ENCODE results near the gene GVQW3.
A peak's percentile ranks its signal among the peaks of the same experiment; 100 is the strongest.
"Not testable (repeated sequence)": the region's sequence is repeated elsewhere in the genome, so short reads cannot be mapped to it uniquely, and the experiment has no call there.

The GVQW3 gene

DNA sequence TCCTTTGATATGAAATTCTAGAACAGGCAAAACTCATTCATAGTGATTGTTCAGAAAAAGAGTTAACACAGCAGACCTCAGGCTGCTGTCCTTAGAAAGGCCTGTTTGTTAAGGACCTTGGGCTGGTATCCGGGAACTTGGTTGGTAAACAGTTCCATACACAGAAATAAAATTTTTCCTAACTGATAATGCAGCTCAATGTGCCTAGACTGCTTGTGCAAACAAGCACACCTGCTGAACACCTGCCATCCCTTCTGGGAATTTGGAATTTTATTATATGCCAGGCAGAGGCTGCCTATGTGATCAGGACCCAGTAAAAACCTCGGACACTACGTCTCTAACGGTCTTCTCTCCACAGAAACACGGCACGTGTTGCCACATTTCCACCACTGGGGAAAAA is 11.7 kb upstream of the GVQW3 start:
- no peak for TF ChIP-seq ZNF274 (IDR thresholded peaks at IDR 0.05; ENCODE audit: low read depth, low read length)
- no peak overlapping the region for H3K4me3 ChIP-seq (ENCODE audit: low read length)

DNA sequence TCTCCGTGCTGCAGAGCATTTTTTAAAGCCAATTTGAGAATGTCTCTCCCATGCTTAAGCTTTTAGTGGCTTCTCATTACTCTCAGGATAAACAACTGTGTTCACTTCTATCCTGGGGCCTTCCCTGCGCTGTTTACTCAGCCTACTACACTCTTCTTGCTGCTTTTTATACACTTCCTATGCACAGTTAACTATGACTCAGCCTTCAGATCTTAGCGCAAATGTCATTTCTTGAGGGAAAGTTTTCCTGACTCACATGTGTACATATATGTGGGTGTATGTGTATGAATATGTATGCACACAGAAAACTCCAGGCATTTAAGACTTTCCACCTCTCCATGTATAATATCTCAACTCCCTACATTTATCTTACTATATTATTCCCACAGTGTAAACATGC is 10.0 kb upstream of the GVQW3 start:
- no peak for TF ChIP-seq ZNF274 (IDR thresholded peaks at IDR 0.05; ENCODE audit: low read depth, low read length)

DNA sequence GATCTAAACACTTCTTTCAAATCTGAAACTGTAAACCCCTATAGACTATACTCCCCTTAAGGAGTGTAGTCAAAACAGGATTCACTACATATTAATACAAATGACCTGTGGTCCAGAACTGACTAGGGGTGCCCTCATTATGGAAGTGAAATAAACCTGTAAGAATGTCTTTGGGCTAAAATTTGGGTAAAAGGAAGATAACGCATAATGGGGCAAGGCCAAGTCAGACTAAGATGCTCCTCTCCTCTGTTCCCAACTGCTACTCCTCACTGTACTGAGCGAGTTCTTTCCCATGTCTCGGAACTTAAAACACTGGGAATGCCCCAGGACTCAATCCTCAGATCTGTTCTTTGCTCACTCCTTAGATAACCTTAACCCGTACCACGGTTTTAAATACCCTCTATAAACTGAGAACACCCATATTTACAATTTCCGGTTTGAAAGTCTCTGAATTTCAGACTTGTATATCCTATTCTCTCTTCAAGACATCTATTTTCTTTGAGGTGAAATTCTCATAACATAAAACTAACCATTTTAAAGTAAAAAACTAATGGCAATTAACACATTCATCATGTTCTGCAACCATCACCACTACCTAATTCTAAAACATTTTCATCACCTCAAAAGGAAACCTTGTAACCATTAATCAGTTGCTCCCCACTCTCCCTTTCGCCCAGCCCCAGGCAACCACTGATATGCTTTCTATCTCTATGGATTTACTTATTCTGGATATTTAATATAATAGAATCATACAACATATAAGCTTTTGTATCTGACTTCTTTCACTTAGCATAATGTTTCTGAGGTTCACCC is 4.2 kb upstream of the GVQW3 start:
- no peak overlapping the region for H3K4me3 ChIP-seq (ENCODE audit: low read length)
- no peak for TF ChIP-seq ZNF274 (IDR thresholded peaks at IDR 0.05; ENCODE audit: low read depth, low read length)

More for the DNA sequence above, 10.0 kb upstream of the GVQW3 start:
- H3K4me3 ChIP-seq (ENCODE audit: low read length): no peak overlapping the region

DNA sequence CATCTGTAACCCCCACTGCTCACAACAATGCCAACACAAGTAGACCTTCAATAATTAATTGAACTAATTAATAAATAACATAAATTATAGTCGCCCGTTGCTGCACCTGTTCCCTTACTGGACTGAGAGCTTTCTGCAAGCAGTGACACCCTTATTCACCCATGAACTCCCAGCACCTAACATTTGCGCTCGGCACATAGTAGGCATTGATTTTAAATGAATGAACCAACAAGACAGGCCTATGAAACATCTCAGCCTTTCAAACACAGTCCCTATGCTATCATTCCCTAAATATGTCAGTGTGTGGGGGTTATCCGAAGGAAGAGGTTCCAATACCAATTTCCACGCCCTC is 1.3 kb upstream of the GVQW3 start:
- peak overlapping the region; percentile 98 for H3K4me3 ChIP-seq (ENCODE audit: low read length)
- no peak for TF ChIP-seq ZNF274 (IDR thresholded peaks at IDR 0.05; ENCODE audit: low read depth, low read length)

DNA sequence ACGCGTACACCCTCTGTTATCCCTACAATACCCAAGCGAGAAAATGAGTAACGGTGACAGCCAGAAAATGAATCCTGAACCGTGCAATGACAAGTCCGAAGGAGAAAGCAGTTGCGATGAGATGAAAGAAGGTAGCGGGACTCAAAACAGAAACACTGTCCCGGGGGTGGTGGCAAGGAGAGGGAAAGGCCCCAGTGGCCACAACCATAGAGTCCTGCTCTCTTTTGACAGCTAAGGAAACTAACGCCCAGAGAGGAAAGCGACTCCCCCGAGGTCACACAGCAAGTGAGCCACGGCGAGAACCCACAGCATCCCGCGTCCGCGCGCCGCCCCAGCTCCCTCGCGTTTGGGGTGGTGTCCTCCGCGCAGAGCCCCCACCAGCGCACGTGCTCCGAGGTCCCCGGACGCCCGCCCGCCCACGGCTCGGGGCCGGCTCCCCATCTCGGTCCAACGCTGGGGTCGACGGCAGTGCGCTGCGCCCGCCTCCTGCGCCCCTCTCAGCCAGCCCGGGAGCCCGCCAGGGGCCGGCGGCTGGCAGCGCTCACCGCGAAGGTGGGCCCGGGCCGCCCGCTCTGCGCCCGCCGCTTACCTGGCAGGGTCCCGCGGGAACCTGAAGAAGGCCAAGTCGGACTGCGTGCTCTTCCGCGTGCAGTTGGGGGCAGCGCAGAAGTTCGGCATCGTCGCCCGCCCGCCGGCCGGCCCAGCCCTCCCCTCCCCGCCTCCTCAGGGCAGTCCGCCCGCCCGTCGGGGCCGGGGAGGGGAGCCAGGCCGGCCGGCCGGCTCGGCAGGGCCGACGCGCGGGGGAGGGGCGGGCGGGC is 755 bp upstream of the GVQW3 start:
- H3K4me3 ChIP-seq (ENCODE audit: low read length): peak overlapping the region; percentile 98
- TF ChIP-seq ZNF274 (IDR thresholded peaks at IDR 0.05; ENCODE audit: low read depth, low read length): no peak

DNA sequence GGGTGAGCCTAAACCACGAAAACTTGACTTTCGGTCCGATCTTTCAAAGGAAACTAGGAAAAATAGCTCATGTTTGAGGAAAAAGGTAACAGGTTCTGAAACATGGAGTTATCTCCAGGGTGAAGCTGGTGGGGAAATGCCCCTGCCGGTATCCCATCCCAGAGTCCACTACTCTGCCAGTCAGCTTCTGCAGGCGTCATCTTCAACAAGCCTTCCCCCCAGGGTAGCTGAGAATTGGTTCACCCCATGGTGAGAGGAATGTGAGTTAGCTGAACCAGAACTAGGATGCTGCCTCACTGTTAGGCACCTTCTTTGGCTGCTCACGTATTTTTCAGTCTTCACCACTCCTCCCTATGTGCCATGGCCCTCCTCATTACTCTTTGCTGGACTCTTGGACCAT is 1.1 kb downstream of the GVQW3 start:
- H3K4me3 ChIP-seq (ENCODE audit: low read length): no peak overlapping the region; the same call in 1 of the 2 replicates
- no peak for TF ChIP-seq ZNF274 (IDR thresholded peaks at IDR 0.05; ENCODE audit: low read depth, low read length)

DNA sequence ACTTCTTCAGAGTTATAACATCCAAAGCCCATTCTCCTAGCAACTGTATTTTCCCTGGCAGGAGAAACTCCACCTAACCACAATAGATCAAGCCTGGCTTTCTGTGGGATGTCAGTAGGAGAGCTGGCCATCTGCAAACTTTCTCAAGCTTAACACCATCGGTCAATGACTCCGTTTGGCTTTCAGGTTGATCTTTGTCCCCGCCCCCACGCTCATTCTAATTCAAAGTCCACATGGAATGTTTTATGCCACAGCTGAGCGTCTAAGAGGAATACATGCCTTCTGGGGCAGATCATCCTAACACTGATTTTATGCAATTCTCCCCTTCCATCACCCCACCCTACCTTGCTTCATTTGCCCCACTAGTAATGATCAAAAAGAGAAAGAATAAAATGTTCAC is 4.8 kb downstream of the GVQW3 start:
- no peak for TF ChIP-seq ZNF274 (IDR thresholded peaks at IDR 0.05; ENCODE audit: low read depth, low read length)
- no peak overlapping the region for H3K4me3 ChIP-seq (ENCODE audit: low read length)

DNA sequence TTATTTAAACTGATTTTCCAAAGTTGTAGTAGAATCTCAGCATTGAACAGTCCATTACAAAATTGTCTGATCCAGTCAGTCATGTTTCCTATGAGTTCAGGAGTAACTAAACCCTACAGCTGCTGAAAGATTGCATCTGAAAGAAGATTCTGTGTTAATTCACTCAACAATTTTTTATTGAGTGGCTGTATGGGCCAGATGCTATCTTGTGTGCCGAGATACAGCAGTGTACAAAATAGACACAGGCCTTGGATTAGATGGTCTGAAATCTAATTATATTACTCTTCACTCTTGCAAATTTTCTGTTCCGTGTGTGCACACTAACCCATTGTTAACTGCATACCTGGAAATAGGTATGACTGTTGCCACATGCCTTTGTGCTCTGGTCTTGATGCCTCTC is 7.3 kb downstream of the GVQW3 start:
- no peak for TF ChIP-seq ZNF274 (IDR thresholded peaks at IDR 0.05; ENCODE audit: low read depth, low read length)

DNA sequence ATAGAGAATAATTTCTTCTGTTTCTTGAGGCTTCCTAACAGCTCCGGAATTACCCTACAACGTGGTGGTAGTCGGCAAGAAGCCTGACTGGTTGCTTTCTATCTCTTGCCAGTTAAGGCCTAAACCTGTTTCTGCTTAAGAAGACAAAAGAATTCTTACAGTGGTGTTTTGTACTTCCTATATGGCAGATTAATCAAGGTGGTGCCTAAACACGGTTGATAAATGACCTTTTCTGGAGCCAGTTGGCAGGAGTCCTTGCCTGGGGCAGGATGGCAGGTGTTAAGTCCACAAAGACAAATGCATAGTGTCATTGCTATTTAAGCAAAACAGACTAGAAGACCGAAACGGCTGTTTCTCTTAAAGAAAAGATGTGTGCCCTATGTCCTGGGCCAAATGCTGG is 9.9 kb downstream of the GVQW3 start:
- TF ChIP-seq ZNF274 (IDR thresholded peaks at IDR 0.05; ENCODE audit: low read depth, low read length): no peak
- H3K4me3 ChIP-seq (ENCODE audit: low read length): no peak overlapping the region

More for the DNA sequence above, 7.3 kb downstream of the GVQW3 start:
- no peak overlapping the region for H3K4me3 ChIP-seq (ENCODE audit: low read length)

DNA sequence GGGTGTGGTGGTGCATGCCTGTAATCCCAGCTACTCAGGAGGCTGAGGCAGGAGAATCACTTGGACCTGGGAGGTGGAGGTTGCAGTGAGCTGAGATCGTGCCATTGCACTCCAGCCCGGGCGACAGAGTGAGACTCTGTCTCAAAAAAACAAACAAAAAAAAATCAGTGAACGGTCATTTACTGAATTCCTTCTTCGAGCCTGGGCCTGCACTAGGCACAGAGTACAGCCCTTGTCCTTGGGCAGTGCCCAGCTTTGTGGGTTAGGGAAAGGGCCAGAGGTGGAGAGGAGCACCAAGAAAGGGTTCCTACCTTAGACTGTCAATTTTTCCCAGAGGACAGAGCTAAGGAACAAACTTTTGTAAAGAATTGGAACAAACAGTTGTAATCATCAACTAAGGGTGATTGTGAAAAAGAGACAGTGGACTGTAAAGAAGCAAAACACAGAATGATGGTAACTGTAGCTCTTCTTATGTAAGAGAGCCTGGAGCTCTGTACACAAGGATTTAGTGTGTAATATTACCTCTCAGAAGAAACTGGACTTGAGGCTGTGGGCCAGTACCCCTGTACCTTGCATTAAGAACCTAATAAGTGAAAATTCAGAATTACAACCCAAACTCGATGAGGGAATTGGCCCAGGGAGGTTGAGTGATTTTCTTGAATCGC is 10.8 kb downstream of the GVQW3 start:
- TF ChIP-seq ZNF274 (IDR thresholded peaks at IDR 0.05; ENCODE audit: low read depth, low read length): no peak
- H3K4me3 ChIP-seq (ENCODE audit: low read length): no peak overlapping the region

DNA sequence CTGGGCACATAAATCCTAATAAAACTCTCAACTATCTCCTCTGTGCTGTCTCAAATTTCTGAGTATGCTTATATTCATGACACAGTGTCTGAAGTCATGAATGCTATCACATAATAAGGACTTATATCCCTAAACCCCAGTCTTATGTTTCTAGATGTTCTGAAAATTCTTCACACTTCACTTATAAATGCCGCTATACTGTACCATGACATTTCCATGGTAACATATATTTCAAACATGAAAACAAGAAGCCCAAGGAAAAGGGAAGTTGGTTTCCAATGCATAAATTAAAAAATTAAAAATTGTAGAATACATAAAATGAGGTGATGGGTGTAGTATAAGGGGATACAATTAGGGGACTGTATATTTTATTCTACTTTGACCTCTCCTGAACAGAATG is 11.7 kb downstream of the GVQW3 start:
- TF ChIP-seq ZNF274 (IDR thresholded peaks at IDR 0.05; ENCODE audit: low read depth, low read length): no peak
- H3K4me3 ChIP-seq (ENCODE audit: low read length): no peak overlapping the region

DNA sequence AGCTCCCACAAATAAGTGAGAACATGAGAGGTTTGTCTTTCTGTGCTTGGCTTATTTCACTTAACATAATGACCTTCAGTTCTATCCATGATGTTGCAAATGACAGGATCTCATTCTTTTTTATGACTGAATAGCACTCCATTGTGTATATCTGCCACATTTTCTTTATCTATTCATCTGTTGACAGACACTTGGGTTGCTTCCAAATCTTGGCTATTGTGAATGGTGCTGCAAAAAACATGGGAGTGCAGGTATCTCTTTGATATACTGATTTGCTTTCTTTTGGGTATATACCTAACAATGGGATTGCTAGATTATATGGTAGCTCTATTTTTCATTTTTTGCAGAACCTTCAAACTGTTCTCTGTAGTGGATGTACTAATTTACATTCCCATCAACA is 13.3 kb downstream of the GVQW3 start:
- no peak overlapping the region for H3K4me3 ChIP-seq (ENCODE audit: low read length)
- no peak for TF ChIP-seq ZNF274 (IDR thresholded peaks at IDR 0.05; ENCODE audit: low read depth, low read length)

DNA sequence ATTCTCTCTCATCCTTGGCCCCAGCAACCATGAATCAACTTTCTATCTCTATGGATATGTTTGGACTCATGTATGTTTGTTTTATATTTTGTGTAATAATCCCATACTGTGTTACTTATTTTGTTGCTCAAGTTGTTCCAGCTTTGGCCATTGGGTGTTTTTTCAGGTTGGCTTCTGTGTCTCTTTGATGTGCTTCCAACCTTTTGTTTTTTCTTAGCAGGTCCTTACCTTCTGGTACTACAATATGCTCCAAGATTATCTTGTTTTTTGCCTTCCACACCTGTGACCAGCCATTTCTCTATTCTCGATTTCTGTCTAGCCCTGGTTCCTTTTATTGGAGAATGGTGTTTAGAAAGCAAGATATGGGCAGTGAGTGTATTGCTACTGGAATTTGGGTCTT is 14.2 kb downstream of the GVQW3 start:
- H3K4me3 ChIP-seq (ENCODE audit: low read length): no peak overlapping the region
- TF ChIP-seq ZNF274 (IDR thresholded peaks at IDR 0.05; ENCODE audit: low read depth, low read length): no peak

DNA sequence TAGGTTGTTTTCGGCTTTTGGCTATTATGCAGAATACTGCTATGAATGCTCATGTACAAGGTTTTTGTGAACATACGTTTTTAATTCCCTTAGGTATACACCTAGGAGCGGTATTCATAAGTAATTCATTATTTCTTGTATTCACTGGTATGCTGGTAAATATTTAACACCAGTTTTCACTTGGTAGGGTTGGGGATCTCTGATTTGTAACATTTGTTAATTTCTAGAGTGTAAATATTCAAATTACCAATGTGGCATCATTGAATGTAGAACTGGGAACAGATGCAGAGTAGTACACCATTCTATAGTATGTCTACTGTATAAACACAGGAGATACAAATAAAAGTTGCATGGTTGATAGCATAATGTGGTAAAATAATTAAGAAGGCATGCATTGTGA is 16.3 kb downstream of the GVQW3 start:
- H3K4me3 ChIP-seq (ENCODE audit: low read length): no peak overlapping the region
- TF ChIP-seq ZNF274 (IDR thresholded peaks at IDR 0.05; ENCODE audit: low read depth, low read length): no peak

DNA sequence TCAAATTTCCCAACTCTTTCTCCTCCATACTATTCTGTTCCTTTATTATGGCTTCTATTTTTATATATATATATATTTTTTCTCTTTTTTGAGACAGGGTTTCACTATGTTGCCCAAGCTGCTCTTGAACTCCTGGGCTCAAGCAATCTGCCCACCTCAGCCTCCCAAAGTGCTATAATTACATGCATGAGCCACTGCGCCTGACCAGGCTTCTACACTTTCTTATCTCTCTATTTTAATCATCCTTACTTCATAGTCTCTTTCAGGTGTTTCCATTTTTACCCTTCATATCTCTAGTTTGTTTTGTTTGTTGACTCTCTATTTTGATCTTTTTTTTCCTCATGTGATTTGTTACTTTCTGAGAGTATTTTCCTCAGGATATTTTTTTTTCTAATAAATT is 19.8 kb downstream of the GVQW3 start:
- TF ChIP-seq ZNF274 (IDR thresholded peaks at IDR 0.05; ENCODE audit: low read depth, low read length): no peak
- no peak overlapping the region for H3K4me3 ChIP-seq (ENCODE audit: low read length)

DNA sequence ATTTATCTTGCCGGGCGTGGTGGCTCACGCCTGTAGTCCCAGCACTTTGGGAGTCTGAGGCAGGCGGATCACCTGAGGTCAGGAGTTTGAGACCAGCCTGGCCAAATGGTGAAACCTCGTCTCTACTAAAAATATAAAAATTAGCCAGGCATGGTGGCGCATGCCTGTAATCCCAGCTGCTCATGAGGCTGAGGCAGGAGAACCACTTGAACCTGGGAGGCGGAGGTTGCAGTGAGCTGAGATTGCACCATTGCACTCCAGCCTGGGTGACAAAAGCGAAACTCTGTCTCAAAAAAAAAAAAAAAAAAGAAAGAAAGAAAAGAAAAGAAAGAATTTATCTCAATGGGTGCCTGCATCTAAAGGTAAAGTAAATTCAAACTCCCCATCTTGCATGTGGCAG is 20.4 kb downstream of the GVQW3 start:
- H3K4me3 ChIP-seq (ENCODE audit: low read length): not testable (repeated sequence)

Measured in GM08714 (cell line).